T-helper 2 cell treated with Interferon-gamma antibody and Interleukin-4, amounts not matched to agents 5 μg/mL and 100 μg/mL, for 36 hours (primary cell): ENCODE measurements around the gene SDHAF1.

Experiments
- DNase-seq: peaks from one replicate; pipeline ENCODE4 v3.0.0; 2021; ENCODE audit warnings: low spot score
- H3K27ac Mint-ChIP-seq: one replicate; pipeline ENCODE4 v1.8.0; 2021; ENCODE audit warnings: mild to moderate bottlenecking, mixed read lengths
- H3K27me3 Mint-ChIP-seq: one replicate; pipeline ENCODE4 v1.8.0; 2021; ENCODE audit warnings: low read depth, mixed read lengths
- H3K36me3 Mint-ChIP-seq: one replicate; pipeline ENCODE4 v1.8.0; 2021; ENCODE audit warnings: low read depth, mixed read lengths
- H3K4me1 Mint-ChIP-seq: one replicate; pipeline ENCODE4 v1.8.0; 2021; ENCODE audit warnings: low read depth, mixed read lengths
- H3K4me3 Mint-ChIP-seq: one replicate; pipeline ENCODE4 v1.8.0; 2022; ENCODE audit warnings: mild to moderate bottlenecking, moderate library complexity, mixed read lengths
- H3K9me3 Mint-ChIP-seq: one replicate; pipeline ENCODE4 v1.8.0; 2021; ENCODE audit warnings: mixed read lengths

Gene SDHAF1

GRCh38 chr19:35992907-35993765 is 1.9 kb upstream of the SDHAF1 start:
- no peak overlapping the region for H3K4me3 Mint-ChIP-seq
- peaks cover 5% of the 10 kb centered on the region for H3K9me3 Mint-ChIP-seq
- no peak overlapping the region for H3K27ac Mint-ChIP-seq
- DNase-seq = no peak
- peaks cover 23% of the 10 kb centered on the region for H3K4me1 Mint-ChIP-seq
- peaks cover 13% of the 10 kb centered on the region for H3K36me3 Mint-ChIP-seq
- H3K27me3 Mint-ChIP-seq = peaks cover 12% of the 10 kb centered on the region

- H3K27me3 Mint-ChIP-seq = peaks cover 2% of the 10 kb centered on the region
- no peak overlapping the region for H3K27ac Mint-ChIP-seq
- H3K4me3 Mint-ChIP-seq = peak overlapping the region; percentile 65
- H3K36me3 Mint-ChIP-seq = peaks cover 13% of the 10 kb centered on the region
- peaks cover under 1% of the 10 kb centered on the region for H3K9me3 Mint-ChIP-seq
- peaks cover 23% of the 10 kb centered on the region for H3K4me1 Mint-ChIP-seq
- DNase-seq = no peak
Measured at GRCh38 chr19:35993923-35994598, 927 bp upstream of the SDHAF1 start.

- no peak for DNase-seq
- H3K4me3 Mint-ChIP-seq = peak overlapping the region; percentile 92
- no peaks in the 10 kb centered on the region for H3K9me3 Mint-ChIP-seq
- H3K4me1 Mint-ChIP-seq = peaks cover 24% of the 10 kb centered on the region
- H3K27ac Mint-ChIP-seq = no peak overlapping the region
- H3K27me3 Mint-ChIP-seq = no peaks in the 10 kb centered on the region
- peaks cover 17% of the 10 kb centered on the region for H3K36me3 Mint-ChIP-seq
Measured at GRCh38 chr19:35996777-35997176, 1.8 kb downstream of the SDHAF1 start.

- no peaks in the 10 kb centered on the region for H3K9me3 Mint-ChIP-seq
Measured at GRCh38 chr19:36001605-36002004, 6.6 kb downstream of the SDHAF1 start.

GRCh38 chr19:36003284-36003683 is 8.3 kb downstream of the SDHAF1 start:
- H3K4me3 Mint-ChIP-seq = no peak overlapping the region
- DNase-seq = no peak
- no peaks in the 10 kb centered on the region for H3K9me3 Mint-ChIP-seq
- no peak overlapping the region for H3K27ac Mint-ChIP-seq
- H3K27me3 Mint-ChIP-seq = no peaks in the 10 kb centered on the region
- peaks cover 4% of the 10 kb centered on the region for H3K36me3 Mint-ChIP-seq
- H3K4me1 Mint-ChIP-seq = peaks cover 2% of the 10 kb centered on the region

More at GRCh38 chr19:36001605-36002004, 6.6 kb downstream of the SDHAF1 start:
- H3K4me3 Mint-ChIP-seq = no peak overlapping the region
- peaks cover 9% of the 10 kb centered on the region for H3K4me1 Mint-ChIP-seq
- DNase-seq = no peak
- H3K36me3 Mint-ChIP-seq = peaks cover 10% of the 10 kb centered on the region
- H3K27me3 Mint-ChIP-seq = no peaks in the 10 kb centered on the region
- H3K27ac Mint-ChIP-seq = no peak overlapping the region

GRCh38 chr19:36006955-36007354 is 12.0 kb downstream of the SDHAF1 start:
- Mint-ChIP-seq H3K4me3 (no peak overlapping the region), H3K27ac (no peak overlapping the region), H3K9me3 (no peaks in the 10 kb centered on the region), H3K36me3 (peaks cover 10% of the 10 kb centered on the region), H3K27me3 (no peaks in the 10 kb centered on the region), H3K4me1 (peaks cover 15% of the 10 kb centered on the region)
- DNase-seq = no peak

GRCh38 chr19:36008336-36008978 is 13.5 kb downstream of the SDHAF1 start, which contains the start of gene SYNE4:
SYNE4 (minus strand) TSS chr19:36008813; CDS start chr19:36008681, 132 bp downstream.
- no peak for DNase-seq

GRCh38 chr19:36009220-36009619 is 14.2 kb downstream of the SDHAF1 start:
- H3K4me3 Mint-ChIP-seq = peak overlapping the region; percentile 76
- peak; percentile 63 for DNase-seq
- no peaks in the 10 kb centered on the region for H3K9me3 Mint-ChIP-seq

More at GRCh38 chr19:36008336-36008978, 13.5 kb downstream of the SDHAF1 start, which contains the start of gene SYNE4:
- peaks cover 24% of the 10 kb centered on the region for H3K4me1 Mint-ChIP-seq
- peaks cover 10% of the 10 kb centered on the region for H3K36me3 Mint-ChIP-seq
- H3K4me3 Mint-ChIP-seq = peak within 1 kb of the TSS; percentile 76
- H3K27ac Mint-ChIP-seq = peak within 1 kb of the TSS; percentile 75
- H3K9me3 Mint-ChIP-seq = no peaks in the 10 kb centered on the region
- no peaks in the 10 kb centered on the region for H3K27me3 Mint-ChIP-seq

GRCh38 chr19:36009633-36010379 is 14.8 kb downstream of the SDHAF1 start:
- Mint-ChIP-seq H3K27ac (peak overlapping the region; percentile 75), H3K36me3 (peaks cover 13% of the 10 kb centered on the region), H3K9me3 (no peaks in the 10 kb centered on the region), H3K4me1 (peaks cover 35% of the 10 kb centered on the region), H3K4me3 (peak overlapping the region; percentile 76), H3K27me3 (no peaks in the 10 kb centered on the region)
- no peak for DNase-seq

More at GRCh38 chr19:36009220-36009619, 14.2 kb downstream of the SDHAF1 start:
- Mint-ChIP-seq H3K27me3 (no peaks in the 10 kb centered on the region), H3K27ac (peak overlapping the region; percentile 75), H3K36me3 (peaks cover 13% of the 10 kb centered on the region), H3K4me1 (peaks cover 31% of the 10 kb centered on the region)

GRCh38 chr19:36010402-36010801 is 15.4 kb downstream of the SDHAF1 start:
- no peaks in the 10 kb centered on the region for H3K9me3 Mint-ChIP-seq
- peaks cover 40% of the 10 kb centered on the region for H3K4me1 Mint-ChIP-seq
- peak overlapping the region; percentile 76 for H3K4me3 Mint-ChIP-seq
- no peak for DNase-seq
- H3K36me3 Mint-ChIP-seq = peaks cover 13% of the 10 kb centered on the region
- H3K27ac Mint-ChIP-seq = no peak overlapping the region
- no peaks in the 10 kb centered on the region for H3K27me3 Mint-ChIP-seq

- Mint-ChIP-seq H3K27me3 (no peaks in the 10 kb centered on the region), H3K4me3 (peak overlapping the region; percentile 99), H3K4me1 (peaks cover 45% of the 10 kb centered on the region), H3K27ac (peak overlapping the region; percentile 97), H3K9me3 (no peaks in the 10 kb centered on the region), H3K36me3 (peaks cover 13% of the 10 kb centered on the region)
- no peak for DNase-seq
Measured at GRCh38 chr19:36013280-36014011, 18.5 kb downstream of the SDHAF1 start.

GRCh38 chr19:36014012-36014924 is 19.3 kb downstream of the SDHAF1 start, which contains the start of gene ALKBH6:
ALKBH6 (minus strand) TSS chr19:36014213; CDS start chr19:36013397, 816 bp downstream.
- Mint-ChIP-seq H3K4me1 (peaks cover 40% of the 10 kb centered on the region), H3K9me3 (no peaks in the 10 kb centered on the region), H3K27ac (peak within 1 kb of the TSS; percentile 97), H3K4me3 (peak within 1 kb of the TSS; percentile 99), H3K27me3 (no peaks in the 10 kb centered on the region), H3K36me3 (peaks cover 13% of the 10 kb centered on the region)
- DNase-seq = peak; percentile 100
